Suprapubic skin (tissue), 4 donors: ENCODE results near the gene SLC30A2.

ENCODE experiments used
- CTCF ChIP-seq, 2 donors: fragments of 200-600 bp in 1 of 2; fragments of 450-650 bp in 1 of 2; sonication (generic) in 1 of 2; IDR thresholded peaks; one replicate each; pipeline ENCODE4 v1.5.1; 2016 to 2019; ENCODE audit warnings: antibody characterized with exemption in 2 of 2, mild to moderate bottlenecking in 1 of 2, moderate library complexity in 1 of 2
- EP300 ChIP-seq: sonication (generic); formaldehyde crosslinking; IDR thresholded peaks from one replicate; pipeline ENCODE4 v1.6.1; 2017; ENCODE audit warnings: antibody characterized with exemption
- POLR2A ChIP-seq, 2 donors: fragments of 450-650 bp; IDR thresholded peaks; one replicate each; pipeline ENCODE4 v1.6.1; 2017; ENCODE audit warnings: antibody characterized with exemption in 2 of 2, mild to moderate bottlenecking in 2 of 2, moderate library complexity in 2 of 2
- POLR2AphosphoS5 ChIP-seq, 3 donors: sonication (generic); formaldehyde crosslinking; IDR thresholded peaks; one replicate each; pipeline ENCODE4 v1.6.1; 2017; ENCODE audit warnings: antibody characterized with exemption in 3 of 3

- TF ChIP-seq POLR2A (IDR thresholded peaks at IDR 0.05) (no peak), CTCF (IDR thresholded peaks at IDR 0.05) (no peak), POLR2AphosphoS5 (IDR thresholded peaks at IDR 0.05) (no peak), EP300 (no peak)
Measured at GRCh38 chr1:26092422-26092821, 46.5 kb upstream of the SLC30A2 start.
